Upper lobe of left lung (tissue), 4 donors: Measurements from ENCODE around the gene RSPRY1.

Source experiments
- CTCF ChIP-seq, 6 experiments: fragments of 450-650 bp in 4 of 6; fragments of 200-600 bp in 2 of 6; sonication (generic) in 2 of 6; IDR thresholded peaks; one replicate each; pipeline ENCODE4 v1.5.1; 2016 to 2019; ENCODE audit warnings: antibody characterized with exemption in 6 of 6
- POLR2AphosphoS5 ChIP-seq, 2 donors: sonication (generic); formaldehyde crosslinking; IDR thresholded peaks; one replicate each; pipeline ENCODE4 v1.5.1; 2017; ENCODE audit warnings: antibody characterized with exemption in 2 of 2

- TF ChIP-seq POLR2AphosphoS5 (IDR thresholded peaks at IDR 0.05) (no peak), CTCF (IDR thresholded peaks at IDR 0.05) (no peak)
These were observed 2.0 kb upstream of the RSPRY1 start for GRCh38 chr16:57184113-57184512.
